GM21528 (cell line): Measurements from ENCODE around the gene LY86.
A peak's percentile ranks its signal among the peaks of the same experiment; 100 is the strongest.

ENCODE experiments used
- ATAC-seq: cut with Tn5 transposase; IDR thresholded peaks from one replicate; pipeline ENCODE4 v1.9.1; 2021; ENCODE audit warnings: mild to moderate bottlenecking, moderate library complexity; ENCODE audit not compliant: unreplicated experiment, low FRiP score

Gene LY86

DNA sequence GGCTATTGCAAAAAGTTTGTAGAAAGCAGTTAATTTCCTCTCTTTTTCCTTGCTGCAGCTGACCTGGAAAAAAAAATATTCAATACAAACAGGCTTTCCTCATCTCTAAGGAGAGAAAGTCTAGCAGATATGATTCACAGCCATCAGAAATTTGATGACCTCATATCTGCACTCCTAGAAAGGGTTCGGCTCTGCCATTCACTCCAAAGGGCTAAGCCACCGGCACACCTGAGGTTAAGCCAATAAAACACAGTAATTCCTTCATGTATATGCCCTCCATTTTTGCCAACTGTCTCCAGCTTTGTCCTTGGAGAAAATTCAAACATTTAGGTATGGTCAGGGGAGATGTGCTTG is 18.7 kb upstream of the LY86 start:
- ATAC-seq: no peak

DNA sequence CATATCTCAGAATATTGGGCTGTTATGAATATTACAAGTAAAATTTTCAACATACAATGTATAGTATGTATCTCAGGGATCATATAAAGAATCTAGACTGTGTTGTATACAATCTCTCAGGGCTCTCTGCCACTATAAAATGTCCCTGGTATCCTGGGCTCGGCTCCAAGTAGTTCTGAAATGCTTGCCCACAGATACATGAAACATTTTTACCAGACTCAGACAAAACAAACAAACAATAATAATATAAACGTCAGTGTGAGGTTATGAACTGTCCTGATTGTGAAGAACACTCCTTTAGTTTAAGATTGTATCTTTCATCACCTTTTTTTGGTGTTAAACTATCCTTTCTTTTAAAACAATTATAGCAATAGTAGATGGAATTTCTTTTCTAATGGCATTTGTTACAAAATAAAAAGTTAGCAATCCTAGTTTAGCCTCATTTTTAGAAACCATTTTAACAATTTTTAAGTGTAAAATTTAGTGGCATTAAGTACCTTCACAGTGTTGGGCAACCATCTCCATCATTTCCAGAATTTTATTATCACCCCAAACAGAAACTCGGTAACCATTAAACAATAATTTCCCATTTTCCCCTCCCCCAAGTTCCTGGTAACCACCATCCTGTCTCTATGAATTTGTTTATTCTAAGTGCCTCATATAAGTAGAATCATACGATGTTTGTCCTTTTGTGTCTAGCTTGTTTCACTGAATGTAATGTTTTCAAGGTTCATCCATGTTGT is 17.4 kb upstream of the LY86 start:
- ATAC-seq: no peak

DNA sequence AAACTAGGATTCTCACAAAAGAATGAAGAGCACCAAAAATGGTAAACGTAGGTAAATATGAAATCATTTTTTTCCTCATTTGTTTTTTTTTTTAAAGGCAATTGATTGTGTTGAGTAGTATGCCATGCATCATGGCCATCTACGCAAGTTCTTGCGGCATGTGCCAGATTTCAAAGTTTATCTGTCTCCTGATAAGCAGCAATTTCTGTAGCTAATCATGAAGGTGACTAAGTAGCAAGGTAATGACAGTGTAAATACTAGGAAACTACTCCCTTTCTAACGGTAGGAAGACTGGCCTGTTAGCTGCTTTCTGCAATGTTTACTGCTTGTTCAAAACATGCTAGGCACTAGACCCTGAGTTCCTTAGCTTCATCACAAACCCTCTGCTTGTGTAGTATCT is 13.4 kb upstream of the LY86 start:
- no peak for ATAC-seq

DNA sequence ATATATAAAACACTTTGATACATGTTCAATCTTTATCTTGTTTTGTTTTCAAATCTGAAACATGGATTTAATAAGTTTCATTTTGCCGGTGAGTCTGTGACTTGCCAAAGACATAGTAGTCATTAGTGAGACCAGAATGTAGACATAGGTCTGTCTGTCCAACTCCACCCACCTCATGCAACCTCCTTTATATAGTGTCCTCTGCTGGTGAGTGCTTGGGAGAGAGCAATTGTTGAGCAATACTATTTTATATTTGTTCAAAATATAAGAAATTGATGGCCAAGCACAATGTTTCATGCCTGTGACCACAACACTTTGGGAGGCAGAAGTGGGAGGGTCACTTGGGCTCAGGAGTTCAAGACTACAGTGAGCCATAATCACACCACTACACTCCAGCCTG is 10.8 kb upstream of the LY86 start:
- ATAC-seq: no peak

DNA sequence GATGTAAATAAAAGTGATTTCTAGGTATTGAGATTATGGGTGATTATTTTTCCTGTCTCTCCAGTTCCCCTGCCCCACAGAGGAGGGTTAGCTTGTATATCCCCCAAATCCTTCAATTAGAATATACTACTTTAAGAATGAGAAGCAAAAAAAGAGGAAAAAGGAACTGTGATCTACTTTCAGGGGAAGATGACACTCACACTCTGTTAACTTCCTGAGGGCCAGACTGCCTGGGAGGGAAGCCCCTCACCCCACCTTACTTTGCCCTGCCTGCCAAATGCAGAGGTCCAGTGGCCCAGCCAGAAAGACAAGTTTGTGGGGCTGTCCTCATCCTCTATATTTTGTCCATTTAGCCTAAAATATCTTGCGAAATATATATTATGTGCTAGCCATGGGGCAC is 9.2 kb upstream of the LY86 start:
- ATAC-seq: no peak

DNA sequence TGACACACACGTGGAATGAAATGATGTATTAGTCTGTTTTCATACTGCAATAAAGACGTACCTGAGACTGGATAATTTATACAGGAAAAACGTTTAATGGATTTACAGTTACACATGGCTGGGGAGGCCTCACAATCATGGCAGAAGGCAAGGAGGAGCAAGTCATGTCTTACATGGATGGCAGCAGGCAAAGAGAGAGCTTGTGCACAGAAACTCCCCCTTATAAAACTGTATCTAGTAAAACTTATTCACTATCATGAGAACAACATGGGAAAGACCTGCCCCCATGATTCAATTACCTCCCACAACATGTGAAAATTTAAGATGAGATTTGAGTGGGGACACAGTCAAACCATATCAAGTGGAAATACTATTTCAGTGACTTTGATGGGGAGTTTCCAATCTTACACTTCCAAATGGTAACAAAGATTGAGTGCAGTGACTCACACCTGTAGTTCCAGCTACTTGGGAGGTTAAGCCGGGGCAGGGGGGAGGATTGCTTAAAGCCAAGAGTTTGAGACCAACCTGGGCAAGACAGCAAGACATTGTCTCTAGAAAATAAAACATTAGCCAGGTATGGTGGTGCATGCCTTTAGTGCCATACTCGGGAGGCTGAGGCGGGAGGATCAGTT is 8.2 kb upstream of the LY86 start:
- ATAC-seq: no peak

DNA sequence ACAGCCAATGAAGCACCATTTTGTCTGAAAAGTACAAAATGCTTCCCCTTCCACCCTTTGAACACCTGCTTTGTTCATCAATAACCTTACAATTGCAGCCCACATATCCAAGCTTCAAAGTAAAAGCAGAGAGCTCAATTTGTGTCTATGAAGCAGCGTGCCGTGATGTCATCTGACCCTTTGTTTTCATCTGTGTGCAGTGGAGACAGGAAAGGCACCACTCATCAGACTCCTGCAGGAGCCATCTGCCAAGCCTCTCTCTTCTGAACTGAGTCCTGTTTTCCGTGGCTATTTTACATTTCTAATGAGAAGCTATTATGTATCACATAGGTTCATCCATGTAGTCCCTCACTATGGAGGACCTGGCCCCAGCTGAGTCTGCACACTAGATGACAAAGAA is 7.5 kb upstream of the LY86 start:
- ATAC-seq: no peak

DNA sequence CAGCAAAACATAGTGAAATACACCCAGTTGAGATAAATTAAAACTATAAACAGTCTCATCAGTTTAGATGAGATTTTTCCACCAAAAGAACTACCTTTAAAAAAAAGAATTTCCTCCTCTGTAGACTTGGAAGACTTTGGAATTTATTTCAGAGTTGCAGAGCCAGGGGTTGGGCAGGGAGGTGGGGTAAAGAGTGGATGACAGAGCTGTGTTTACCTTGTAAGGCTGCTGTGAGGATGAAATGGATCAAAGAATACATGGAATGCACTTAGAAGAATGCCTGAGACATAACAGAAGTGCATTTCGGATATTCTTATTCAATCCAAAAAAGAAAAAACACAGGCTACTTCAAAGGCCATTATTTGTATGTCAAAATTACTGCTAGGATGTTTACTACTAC is 6.4 kb upstream of the LY86 start:
- ATAC-seq: no peak

DNA sequence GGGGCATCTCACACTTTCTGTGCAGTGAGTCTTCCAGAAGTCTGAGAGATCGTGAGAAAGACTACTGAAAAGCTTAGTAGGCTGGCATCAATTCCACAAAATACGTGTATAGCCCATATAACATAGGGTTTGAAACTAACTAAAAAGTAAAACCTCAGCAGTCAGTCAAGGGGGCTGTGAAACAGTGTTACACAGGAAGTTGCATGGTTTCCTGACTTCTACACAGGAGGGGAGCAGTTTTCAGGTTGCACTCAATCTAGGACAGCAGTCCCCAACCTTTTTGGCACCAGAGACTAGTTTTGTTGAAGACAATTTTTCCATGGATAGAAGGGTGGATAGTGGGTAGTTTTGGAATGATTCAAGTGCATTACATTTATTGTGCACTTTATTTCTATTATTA is 4.7 kb upstream of the LY86 start:
- no peak for ATAC-seq

DNA sequence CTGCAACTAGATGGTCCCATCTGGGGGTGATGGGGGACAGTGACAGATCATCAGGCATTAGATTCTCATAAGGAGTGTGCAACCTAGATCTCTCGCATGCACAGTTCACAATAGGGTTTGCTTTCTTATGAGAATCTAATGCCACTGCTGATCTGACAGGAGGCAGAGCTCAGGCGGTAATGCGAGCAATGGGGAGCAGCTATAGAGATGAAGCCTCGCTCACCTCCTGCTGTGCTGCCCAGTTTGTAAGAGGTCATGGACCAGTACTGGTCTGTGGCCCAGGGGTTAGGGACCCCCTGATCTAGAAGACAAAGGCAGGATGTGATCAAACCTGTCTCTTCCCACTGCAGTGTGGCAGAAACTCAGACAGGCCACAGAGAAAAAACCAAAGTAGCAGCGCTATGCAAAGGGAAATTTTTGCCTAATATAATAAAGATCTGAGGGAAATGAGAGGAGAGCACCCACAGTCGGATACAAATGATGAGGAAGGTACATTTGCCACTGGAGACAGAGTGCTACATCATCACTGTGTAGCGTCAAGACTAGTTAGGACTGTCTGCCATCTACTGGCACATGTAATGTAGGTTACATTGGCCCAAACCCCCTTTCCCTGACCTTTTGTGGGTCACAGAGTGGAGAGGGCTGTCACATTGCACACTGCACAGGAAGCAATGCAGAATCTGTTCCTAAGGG is 4.1 kb upstream of the LY86 start:
- no peak for ATAC-seq

DNA sequence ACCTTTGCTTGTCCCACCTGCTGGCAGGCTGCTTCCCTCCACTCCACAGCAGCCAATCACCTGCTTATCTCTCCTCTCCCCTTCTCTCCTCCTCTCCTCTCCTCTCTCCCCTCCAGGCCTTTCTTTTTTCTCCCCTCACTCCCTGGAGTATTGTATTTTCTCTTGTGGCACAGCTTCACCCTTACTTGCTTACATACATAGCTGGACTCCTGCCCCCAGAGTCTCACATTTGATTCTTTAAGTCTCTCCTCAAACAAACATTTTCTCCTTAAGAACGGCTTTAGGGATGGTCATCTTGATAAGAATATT is 3.6 kb upstream of the LY86 start:
- ATAC-seq: no peak

DNA sequence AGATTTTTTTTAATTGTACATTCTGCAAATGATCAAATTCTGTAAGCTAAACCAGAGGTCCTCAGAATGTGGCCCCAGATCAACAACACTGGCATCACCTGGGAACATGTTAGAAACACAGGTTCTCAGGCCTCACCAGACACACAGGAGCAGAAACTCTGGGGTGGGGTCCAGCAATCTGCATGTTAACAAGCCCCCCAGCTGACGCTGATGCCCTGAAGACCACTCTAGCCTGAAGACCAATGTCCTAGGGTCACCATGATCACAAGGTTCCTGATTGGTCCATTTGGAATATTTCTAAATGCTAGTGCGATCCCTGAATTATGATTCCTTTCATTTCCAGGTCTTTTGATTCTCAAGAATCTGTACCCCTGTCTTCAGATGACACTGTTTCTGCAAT is 2.4 kb upstream of the LY86 start:
- no peak for ATAC-seq

DNA sequence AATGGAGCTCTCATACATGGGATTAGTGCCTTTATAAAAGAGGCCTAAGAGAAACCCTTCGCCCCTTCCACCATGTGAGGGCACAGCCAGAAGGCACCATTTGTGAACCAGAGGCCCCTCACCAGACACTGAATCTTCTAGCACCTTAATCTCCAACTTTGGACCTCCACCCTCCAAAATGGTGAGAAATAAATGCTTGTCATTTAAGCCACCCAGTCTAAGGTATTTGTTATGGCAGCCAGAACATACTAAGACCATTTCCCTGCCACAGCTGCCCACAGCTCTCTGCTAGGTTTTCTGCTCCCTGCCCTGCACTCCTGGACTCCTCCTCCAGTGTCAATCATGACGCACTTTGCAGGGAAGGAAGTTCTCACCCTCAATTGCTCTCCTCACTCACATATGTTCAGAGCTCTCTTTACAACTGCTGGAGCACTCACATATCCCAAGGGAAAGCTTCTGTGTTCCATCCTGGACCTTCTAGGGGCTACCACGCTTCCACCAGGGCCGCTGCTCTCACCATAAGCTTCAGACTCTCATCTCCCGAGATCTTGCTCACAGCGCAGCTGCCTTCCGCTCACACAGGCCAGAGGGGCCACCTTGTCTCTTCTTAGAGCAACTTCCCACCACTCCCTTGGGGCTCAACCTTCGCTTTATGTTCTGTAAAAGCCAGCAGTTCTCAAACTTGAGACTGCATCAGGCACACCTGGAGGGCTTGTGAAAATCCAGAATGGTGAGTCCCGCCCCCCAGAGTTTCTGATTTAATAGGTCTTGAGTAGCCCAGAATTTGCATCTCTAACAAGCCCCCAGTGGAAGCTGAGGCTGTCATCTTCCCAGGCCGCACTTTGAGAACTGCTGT is 1.6 kb upstream of the LY86 start:
- peak; percentile 50 for ATAC-seq

DNA sequence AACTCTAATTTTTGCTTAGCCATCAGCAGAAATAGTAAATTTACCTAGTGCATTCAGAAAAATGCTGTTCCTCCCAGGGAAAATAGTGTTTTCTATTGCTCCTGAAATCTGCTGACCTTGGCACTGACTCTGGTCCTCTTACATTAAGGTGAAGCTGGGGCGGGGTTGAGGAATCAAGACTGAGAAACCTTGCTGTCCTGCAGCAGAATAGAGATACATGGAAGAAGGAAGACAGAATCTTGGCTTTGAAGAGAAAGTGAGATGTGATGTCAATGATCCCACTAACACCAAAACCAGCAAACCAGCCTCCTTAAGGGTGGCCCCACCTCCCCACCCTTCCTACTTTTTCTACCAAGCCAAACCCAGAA is 840 bp upstream of the LY86 start:
- ATAC-seq: no peak

DNA sequence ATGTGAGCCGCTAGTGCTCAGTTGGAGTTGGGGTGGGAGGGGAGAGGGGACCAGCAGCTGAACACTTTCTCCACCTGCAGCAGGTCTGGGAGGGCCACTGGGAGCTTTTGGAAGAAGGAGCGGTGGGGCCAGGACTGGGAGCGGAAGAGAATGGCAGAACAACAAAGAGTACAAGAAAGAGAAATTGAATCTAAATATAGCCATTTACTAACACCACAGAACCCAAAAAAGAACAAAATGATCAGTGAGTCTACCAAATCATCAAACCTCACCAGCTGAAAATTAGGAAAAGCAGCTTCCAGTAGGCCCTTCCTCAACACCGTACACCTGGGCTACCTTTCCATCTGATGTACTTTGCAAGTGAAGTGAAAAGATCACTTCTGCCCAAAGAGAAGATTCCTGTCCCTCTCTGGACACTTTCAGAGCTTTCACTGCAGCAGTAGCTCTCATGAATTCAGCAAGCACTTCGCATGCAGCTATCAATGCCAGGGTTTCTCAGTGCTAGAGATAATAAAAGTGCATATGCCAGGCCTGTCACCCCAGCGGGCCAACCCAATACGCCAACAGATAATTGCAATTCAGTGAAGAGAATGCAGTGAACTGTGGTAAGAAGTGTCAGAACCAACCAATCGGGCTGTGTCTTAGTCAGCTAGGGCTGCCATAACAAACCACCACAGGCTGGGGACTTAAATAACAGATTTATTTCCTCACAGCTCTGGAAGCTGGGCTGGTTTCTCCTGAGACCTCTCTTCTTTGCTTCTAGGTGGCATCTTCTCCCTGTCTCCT is 597 bp downstream of the LY86 start:
- no peak for ATAC-seq

DNA sequence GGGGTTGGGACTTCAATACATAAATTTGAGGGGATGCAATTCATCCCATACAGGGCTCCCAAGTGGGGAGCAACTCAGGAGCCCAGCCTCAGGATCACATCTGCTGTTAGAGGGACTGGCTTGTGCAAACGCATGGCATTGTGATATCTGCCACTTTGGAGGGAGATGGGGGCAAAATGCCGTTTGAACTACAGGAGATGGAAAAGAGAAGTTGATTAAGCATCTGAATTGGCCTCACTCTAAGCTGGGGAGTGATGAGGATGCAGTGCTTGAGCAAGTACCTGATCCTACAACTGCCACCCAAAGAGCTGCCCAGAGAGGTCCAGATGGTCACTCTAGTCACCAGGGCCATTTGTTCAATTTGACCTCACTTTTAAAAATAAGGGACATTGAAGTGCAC is 2.0 kb downstream of the LY86 start:
- no peak for ATAC-seq

DNA sequence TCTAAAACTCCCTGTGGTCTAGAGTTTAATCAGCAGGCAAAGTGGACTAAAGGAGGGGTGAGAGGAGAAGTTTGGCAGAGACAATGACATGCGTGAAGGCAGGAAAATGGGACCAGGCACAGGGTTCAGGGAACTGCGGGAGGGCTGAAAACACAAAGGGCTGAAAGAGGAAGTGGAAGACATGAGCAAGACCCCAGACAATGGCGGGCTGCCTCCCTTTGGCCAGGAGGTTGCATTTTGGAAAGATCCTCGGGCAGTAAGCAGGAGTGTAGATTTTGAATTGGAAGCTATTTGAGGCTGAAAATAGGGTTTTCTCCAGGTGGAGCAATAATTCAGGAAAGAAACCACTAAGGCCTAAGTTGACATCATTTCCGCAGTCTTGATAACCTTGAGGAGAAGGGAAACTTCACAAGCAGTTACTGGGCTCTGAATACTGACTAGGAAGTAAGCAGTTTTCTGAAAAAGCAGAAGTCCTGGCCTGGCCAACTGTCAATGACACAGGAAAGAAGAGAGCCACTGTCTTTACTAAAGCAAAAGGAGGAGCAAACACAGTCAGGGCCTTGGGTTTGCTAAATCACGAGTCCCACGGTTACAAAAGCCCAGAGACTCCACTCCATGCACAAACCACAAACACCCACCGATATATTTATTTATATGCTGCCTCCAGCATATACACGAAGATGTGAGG is 3.4 kb downstream of the LY86 start:
- ATAC-seq: peak; percentile 34

DNA sequence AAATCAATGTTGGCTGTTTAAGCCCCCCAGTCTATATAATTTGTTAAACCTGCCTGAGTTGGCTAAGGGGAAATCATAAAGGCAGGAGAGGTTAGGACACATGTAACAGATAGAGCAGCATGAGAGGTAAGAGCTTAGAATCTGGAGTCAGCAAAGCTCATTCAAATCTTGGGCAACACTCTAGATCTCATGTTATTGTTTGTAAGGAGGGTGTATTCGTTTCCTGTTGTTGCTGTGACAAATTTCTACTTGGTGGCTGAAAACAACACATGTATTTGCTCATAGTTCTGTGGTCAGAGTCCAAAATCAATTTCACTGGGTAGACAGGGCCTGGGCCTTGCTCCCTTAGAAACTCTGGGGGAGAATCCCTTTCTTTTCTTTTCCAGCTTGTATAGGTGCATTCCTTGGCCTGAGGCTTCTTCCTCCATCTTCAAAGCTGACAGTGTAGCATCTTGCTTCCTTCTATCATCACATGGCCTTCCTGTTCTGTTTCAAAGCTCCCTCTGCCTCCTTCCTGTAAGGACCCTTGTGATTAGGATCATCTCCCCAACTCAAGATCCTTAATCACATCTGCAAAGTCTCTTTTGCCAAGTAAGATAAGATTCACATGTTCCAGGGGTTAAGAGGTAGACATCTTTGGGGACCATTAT is 4.4 kb downstream of the LY86 start:
- no peak for ATAC-seq

DNA sequence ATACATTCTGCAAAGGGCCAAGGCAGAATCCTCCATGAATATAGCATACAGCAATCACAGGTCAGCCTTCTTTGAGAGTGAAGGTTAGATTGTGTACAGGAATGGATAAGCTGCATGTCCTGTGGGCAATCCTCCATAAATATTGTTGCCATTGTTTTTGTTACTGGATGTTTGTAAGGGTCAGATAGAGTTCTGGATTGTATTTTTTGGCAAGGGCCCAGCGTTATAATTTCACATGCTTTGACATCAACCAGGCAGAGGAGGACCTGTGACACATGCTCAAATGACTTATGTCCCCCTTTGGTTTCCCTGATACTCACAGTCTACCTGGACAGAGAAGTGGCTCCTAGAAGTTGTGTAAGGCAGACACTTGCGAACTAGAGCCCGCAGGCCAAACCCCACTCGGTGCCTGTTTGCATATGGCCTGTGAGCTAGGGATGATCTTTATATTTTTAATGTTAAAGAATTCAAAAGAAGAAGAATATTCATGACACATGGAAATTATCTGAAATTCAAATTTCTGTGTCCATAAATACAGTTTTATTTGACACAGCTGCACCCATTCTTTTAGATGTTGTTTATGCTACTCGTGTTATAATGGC is 5.4 kb downstream of the LY86 start:
- ATAC-seq: no peak
